Peyer's patch (tissue), 4 donors: Measurements from ENCODE around the gene AP4M1. TPM values are rescaled to one million over a fixed set of nuclear protein-coding genes. Genes with fewer than 3 reads are reported as not detected.

Source experiments
- DNase-seq, 3 donors: peaks; one replicate each; pipeline ENCODE4 v3.0.0-alpha.2; 2017 to 2019
- H3K27ac ChIP-seq, 4 donors: fragments of 200-600 bp; sonication (generic); one replicate each; pipeline ENCODE4 v1.5.1; 2016 to 2019
- H3K27me3 ChIP-seq, 2 donors: fragments of 200-600 bp; sonication (generic); one replicate each; pipeline ENCODE4 v1.5.1; 2019
- H3K36me3 ChIP-seq, 3 donors: fragments of 200-600 bp; sonication (generic); one replicate each; pipeline ENCODE4 v1.5.1; 2016 to 2019
- H3K4me1 ChIP-seq, 4 donors: fragments of 200-600 bp; sonication (generic); one replicate each; pipeline ENCODE4 v1.5.1; 2016 to 2019
- H3K4me3 ChIP-seq, 4 donors: fragments of 200-600 bp; sonication (generic); 1 replicate in 3 of 4; 2 replicates in 1 of 4; pipeline ENCODE4 v1.5.1; 2016 to 2019; ENCODE audit warnings: mild to moderate bottlenecking in 1 of 4
- H3K9me3 ChIP-seq, 4 donors: fragments of 200-600 bp; sonication (generic); one replicate each; pipeline ENCODE4 v1.5.1; 2016 to 2019; ENCODE audit warnings: mild to moderate bottlenecking in 1 of 4
- CTCF ChIP-seq, 6 experiments: fragments of 450-650 bp in 4 of 6; fragments of 200-600 bp in 2 of 6; sonication (generic) in 1 of 6; IDR thresholded peaks; one replicate each; pipeline ENCODE4 v1.5.1; 2017 to 2019; ENCODE audit warnings: antibody characterized with exemption in 6 of 6, mild to moderate bottlenecking in 3 of 6, moderate library complexity in 1 of 6
- POLR2A ChIP-seq, 2 donors: fragments of 450-650 bp; IDR thresholded peaks; one replicate each; pipeline ENCODE4 v1.5.1; 2017; ENCODE audit warnings: antibody characterized with exemption in 2 of 2, mild to moderate bottlenecking in 2 of 2, moderate library complexity in 2 of 2
- total RNA-seq, 4 donors: library from RNA; depleted of rRNA; stranded (reverse); fragments of >200 nt; gene quantifications; one replicate each; pipeline ENCODE4 v1.1.0, GENCODE V29; 2016

The AP4M1 gene
- total RNA-seq, 4 donors from 2014 or later = 28.7 to 119 (median 33.6) TPM

GRCh38 chr7:100147278-100147677 is 45.8 kb downstream of the AP4M1 start:
- no peak overlapping the region for H3K4me3 ChIP-seq
- no peak for TF ChIP-seq POLR2A (IDR thresholded peaks at IDR 0.05)
- no peak for TF ChIP-seq CTCF (IDR thresholded peaks at IDR 0.05)
- no peak overlapping the region for H3K27ac ChIP-seq
- no peaks in the 10 kb centered on the region for H3K9me3 ChIP-seq
- peaks cover 0 to 17% (median 2%) of the 10 kb centered on the region in 4 donors for H3K4me1 ChIP-seq
- peaks cover 0 to 7% (median 0%) of the 10 kb centered on the region in 3 donors for H3K36me3 ChIP-seq
- DNase-seq = no peak
- H3K27me3 ChIP-seq = no peaks in the 10 kb centered on the region

GRCh38 chr7:100148225-100148558 is 46.7 kb downstream of the AP4M1 start:
- peaks cover 0 to 20% (median 2%) of the 10 kb centered on the region in 4 donors for H3K4me1 ChIP-seq
- TF ChIP-seq CTCF (IDR thresholded peaks at IDR 0.05) (no peak), POLR2A (IDR thresholded peaks at IDR 0.05) (no peak)
- H3K27me3 ChIP-seq = no peaks in the 10 kb centered on the region
- H3K36me3 ChIP-seq = peaks cover 0 to 12% (median 0%) of the 10 kb centered on the region in 3 donors
- peak overlapping the region; percentile 72 to 96 (median 80) for H3K4me3 ChIP-seq
- DNase-seq = no peak
- no peaks in the 10 kb centered on the region for H3K9me3 ChIP-seq
- H3K27ac ChIP-seq = peak overlapping the region; percentile 80 to 96 (median 89)

- TF ChIP-seq CTCF (IDR thresholded peaks at IDR 0.05) (peak in 1 of 6 experiments; percentile 3), POLR2A (IDR thresholded peaks at IDR 0.05) (peak; percentile 57 to 84)
- no peaks in the 10 kb centered on the region for H3K27me3 ChIP-seq
- H3K4me1 ChIP-seq = peaks cover 0 to 26% (median 2%) of the 10 kb centered on the region in 4 donors
- peak within 1 kb of the TSS; percentile 83 to 96 (median 90) for H3K27ac ChIP-seq
- peaks cover 0 to 17% (median 0%) of the 10 kb centered on the region in 3 donors for H3K36me3 ChIP-seq
- H3K4me3 ChIP-seq = peak within 1 kb of the TSS; percentile 72 to 96 (median 80)
- H3K9me3 ChIP-seq = no peaks in the 10 kb centered on the region
- peak; percentile 98 to 100 (median 99) for DNase-seq
Observed at GRCh38 chr7:100148559-100149328, 47.3 kb downstream of the AP4M1 start, which contains the start of gene LAMTOR4. LAMTOR4 (plus strand) TSS chr7:100148918; CDS start chr7:100148973, 55 bp downstream.

GRCh38 chr7:100152404-100152803 is 51.0 kb downstream of the AP4M1 start:
- H3K36me3 ChIP-seq = peaks cover 0 to 41% (median 0%) of the 10 kb centered on the region in 3 donors
- DNase-seq = no peak
- peak overlapping the region in 1 of 4 donors; percentile 46 for H3K27ac ChIP-seq
- H3K4me3 ChIP-seq = no peak overlapping the region
- H3K27me3 ChIP-seq = no peaks in the 10 kb centered on the region
- no peaks in the 10 kb centered on the region for H3K9me3 ChIP-seq
- peaks cover 0 to 61% (median 7%) of the 10 kb centered on the region in 4 donors for H3K4me1 ChIP-seq
- no peak for TF ChIP-seq POLR2A (IDR thresholded peaks at IDR 0.05)
- TF ChIP-seq CTCF (IDR thresholded peaks at IDR 0.05) = no peak

- peaks cover 0 to 68% (median 13%) of the 10 kb centered on the region in 4 donors for H3K4me1 ChIP-seq
- peak in 1 of 3 donors; percentile 47 for DNase-seq
- H3K9me3 ChIP-seq = no peaks in the 10 kb centered on the region
- H3K4me3 ChIP-seq = no peak overlapping the region
- H3K27me3 ChIP-seq = no peaks in the 10 kb centered on the region
- no peak for TF ChIP-seq POLR2A (IDR thresholded peaks at IDR 0.05)
- no peak for TF ChIP-seq CTCF (IDR thresholded peaks at IDR 0.05)
- H3K27ac ChIP-seq = peak overlapping the region in 3 of 4 donors; percentile 46 to 95 (median 81)
- peaks cover 0 to 41% (median 0%) of the 10 kb centered on the region in 3 donors for H3K36me3 ChIP-seq
Observed at GRCh38 chr7:100152937-100153666, 51.7 kb downstream of the AP4M1 start.
